ENCODE results near the gene PHOSPHO2. TPM values are rescaled to one million over a fixed set of nuclear protein-coding genes. Genes with fewer than 3 reads are reported as not detected.
"Not testable (repeated sequence)": the region's sequence is repeated elsewhere in the genome, so short reads cannot be mapped to it uniquely, and the experiment has no call there.

Gene PHOSPHO2
- total RNA-seq, 1 donor from 2014 or later = 0.29 TPM

DNA sequence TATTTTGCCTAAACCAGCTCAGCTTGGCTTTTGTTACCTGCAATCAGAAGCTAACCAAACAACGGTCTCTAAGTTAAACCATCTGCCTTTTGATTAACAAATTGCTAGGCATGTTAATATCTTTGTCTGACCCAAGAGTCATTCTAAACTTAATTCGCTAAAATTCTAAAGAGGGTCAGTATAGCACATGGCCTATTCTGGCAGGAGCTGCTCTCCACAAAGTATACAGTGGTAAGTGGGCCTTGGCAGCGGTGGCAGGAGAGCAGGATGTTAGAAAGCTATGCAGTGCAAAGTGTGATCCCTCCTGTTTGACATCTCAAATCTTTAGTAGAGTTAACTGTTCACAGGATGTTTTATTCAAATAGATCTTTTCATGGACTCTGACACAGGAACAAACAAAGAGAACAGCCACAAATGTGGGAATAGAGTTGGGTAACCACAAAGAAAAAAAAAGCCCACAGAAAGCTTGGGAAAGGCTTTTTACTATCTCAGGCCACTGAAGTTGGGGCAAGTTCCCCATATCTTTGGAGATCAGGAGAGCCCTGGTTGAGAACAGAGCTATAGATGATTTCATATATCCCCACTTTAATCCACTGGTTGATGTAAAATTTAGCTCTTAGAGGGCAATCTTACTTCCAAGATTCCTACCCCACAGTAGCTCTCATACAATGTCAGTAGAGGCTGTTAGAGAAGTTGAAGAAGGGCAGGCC, 10.7 kb upstream of the PHOSPHO2 start:
- no peak for DNase-seq (ENCODE audit: extremely low read depth, low read depth, low spot score)

DNA sequence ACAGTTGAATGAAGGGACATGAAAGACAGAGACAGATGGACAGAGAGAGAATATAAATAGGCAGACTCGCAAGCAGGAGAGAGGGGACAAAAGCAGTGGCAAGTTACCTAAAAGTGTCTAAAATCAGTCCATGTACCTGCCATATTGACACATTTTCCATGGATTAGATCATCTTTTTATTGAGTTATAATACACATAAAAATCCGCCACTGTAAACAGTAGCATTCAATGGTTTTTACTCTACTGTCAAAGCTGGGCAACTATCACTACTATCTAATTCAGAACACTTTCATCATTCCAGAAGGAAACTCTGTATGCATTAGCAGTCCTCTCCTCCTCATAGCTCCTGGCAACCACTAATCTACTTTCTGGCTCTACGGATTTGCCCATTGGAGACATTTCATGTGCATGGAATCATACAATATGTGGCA, 10.1 kb upstream of the PHOSPHO2 start:
- DNase-seq (ENCODE audit: extremely low read depth, low read depth, low spot score) = no peak

DNA sequence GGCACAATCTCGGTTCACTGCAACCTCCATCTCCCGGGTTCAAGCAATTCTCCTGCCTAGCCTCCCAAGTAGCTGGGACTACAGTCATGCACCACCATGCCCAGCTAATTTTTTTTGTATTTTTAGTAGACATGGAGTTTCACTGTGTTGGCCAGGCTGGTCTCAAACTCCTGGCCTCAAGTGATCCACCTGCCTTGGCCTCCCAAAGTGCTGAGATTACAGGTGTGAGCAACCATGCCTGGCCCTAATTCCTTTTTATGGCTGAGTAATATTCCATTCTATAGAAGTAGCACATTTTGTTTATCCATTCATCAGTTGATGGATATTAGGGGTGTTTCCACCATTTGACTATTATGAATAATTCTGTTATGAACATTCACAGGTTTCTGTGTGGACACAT, 9.6 kb upstream of the PHOSPHO2 start:
- not testable (repeated sequence) for DNase-seq (ENCODE audit: extremely low read depth, low read depth, low spot score)

DNA sequence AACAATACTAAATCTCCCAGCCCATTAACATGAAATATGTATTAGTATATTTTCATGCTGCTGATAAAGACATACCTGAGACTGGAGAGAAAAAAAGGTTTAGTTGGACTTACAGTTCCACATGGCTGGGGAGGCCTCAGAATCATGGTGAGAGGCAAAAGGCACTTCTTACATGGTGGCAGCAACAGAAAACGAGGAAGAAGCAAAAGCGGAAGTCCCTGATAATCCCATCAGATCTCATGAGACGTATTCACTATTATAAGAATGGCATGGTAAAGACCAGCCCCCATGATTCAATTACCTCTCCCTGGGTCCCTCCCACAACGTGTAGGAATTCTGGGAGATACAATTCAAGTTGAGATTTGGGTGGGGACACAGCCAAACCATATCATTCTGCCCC, 7.4 kb upstream of the PHOSPHO2 start:
- DNase-seq (ENCODE audit: extremely low read depth, low read depth, low spot score) = not testable (repeated sequence)

DNA sequence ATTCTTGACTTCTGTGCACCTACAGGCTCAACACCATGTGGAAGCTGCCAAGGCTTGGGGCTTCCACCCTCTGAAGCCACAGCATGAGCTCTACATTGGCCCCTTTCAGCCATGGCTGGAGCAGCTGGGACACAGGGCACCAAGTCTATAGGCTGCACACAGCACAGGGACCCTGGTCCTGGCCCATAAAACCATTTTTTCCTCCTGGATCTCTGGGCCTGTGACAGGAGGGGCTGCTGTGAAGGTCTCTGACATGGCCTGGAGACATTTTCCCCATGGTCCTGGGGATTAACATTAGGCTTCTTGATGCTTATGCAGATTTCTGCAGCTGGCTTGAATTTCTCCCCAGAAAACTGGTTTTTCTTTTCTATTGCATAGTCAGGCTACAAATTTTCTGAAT, 6.3 kb upstream of the PHOSPHO2 start:
- DNase-seq (ENCODE audit: extremely low read depth, low read depth, low spot score) = not testable (repeated sequence)

DNA sequence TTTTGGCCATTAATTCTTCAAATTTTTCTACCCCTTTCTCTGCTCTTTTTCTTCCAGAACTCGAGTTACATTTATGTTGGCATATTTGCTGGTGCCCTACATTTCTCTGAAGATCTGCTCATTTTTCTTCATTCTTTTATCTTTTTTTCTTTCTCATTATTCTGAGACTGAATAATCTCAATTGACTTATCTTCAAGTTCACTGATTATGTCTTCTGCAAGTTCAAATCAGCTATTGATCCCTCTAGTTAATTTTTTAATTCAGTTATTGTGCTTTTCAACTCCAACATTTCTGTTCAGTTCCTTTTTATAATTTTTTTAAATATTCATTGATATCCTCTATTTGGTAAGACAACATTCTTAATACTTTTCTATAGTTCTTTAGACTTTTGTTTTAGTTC, 3.3 kb upstream of the PHOSPHO2 start:
- DNase-seq (ENCODE audit: extremely low read depth, low read depth, low spot score) = no peak

DNA sequence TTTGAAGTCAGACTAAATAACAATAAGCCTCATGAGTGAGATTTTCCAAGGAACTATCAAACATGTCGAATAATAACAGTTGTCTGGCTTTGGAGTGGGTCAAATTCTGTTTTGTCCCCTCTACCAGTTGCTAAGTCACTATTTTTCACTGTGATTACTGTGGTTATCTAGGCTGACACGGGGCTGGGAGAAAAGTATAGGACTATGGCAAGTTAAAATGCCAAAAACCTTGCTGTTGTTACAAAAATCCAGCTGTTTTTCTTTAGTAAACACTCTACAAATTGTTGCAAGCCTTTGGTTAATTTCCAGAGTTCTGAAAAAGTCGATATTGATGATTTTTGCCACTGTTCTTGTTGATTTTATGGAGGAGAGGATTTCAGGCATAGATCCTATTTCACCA, 1.6 kb upstream of the PHOSPHO2 start:
- DNase-seq (ENCODE audit: extremely low read depth, low read depth, low spot score) = no peak

DNA sequence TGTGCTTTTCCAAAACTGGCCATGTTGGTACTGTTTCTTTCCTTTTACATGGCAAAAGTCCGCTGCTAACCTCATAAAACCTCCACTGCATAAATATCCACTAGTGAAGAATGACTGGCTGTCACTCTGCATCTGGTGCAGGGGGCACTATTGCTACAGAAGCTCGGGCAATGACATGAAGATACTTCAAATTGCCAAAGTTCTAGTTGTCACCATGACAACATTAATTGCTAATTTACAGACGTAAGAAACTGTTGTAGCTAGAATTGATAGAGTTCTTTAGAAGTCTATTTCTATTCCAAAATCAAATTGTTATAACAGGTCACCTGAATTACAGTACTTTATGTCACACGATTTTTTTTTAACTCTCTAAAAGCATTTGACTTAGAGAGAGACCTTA, 909 bp upstream of the PHOSPHO2 start:
- DNase-seq (ENCODE audit: extremely low read depth, low read depth, low spot score) = no peak

DNA sequence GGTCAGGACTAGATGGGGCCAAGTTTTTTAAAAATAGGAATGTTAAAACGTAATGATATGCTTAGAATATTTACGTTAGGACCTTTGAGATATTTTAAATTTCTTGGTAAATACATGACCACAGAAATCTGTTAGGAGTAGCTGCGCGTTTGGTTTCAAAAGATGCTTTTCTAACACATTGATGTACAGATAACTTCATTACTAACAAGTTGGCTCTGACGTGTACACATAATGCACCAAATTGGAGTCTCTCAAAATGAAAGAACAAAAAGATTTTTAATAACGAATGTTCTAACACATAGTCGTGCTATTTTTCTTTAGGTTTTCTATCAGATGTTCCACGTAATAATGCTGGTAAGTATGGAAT, 608 bp downstream of the PHOSPHO2 start:
- DNase-seq (ENCODE audit: extremely low read depth, low read depth, low spot score) = no peak

DNA sequence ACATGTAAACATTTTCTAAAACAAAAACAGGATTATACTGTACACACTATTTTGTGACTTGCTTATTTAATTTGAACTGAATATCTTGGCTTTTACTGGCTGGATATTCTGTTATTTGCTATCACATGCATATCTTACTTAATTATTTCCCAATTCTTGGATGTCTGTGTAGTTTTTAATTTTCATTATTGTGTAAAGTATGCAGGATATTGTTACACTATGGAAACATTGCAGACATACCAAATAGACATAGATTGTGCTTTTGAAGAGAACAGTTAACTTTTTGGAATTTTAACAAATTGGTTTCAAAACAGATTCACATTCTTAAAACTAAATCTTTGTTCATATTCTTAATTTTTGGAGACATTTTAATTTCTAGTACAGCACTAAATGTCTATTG, 2.1 kb downstream of the PHOSPHO2 start:
- DNase-seq (ENCODE audit: extremely low read depth, low read depth, low spot score) = no peak

DNA sequence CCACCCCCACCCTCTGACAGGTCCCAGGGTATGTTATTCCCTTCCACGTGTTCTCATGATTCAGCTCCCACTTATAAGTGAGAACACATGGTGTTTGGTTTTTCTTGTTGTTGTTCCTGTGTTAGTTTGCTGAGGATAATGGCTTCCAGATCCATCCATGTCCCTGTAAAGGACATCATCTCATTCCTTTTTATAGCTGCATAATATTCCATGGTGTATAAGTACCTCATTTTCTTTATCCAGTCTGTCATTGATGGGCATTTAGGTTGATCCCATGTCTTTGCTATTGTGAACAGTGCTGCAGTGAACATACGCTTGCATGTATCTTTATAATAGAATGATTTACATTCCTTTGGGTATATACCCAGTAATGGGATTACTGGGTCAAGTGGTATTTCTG, 4.9 kb downstream of the PHOSPHO2 start:
- not testable (repeated sequence) for DNase-seq (ENCODE audit: extremely low read depth, low read depth, low spot score)

DNA sequence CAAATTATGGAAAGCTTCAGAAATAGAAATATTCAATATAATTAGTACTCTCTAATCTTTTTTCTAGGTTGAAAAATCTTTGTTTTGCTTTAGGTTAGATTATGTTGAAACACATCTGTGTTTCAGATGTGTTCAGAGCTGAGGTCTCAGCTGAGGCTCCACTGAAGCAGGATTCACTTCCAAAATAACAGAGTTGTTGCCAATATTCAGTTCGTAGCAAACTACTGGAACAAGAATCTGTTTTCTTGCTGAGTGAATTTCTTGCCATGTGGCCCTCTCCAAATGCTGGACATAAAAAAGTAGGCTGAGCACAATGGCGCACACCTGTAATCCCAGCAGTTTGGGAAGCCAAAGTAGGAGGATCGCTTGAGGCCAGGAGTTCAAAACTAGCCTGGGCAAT, 8.7 kb downstream of the PHOSPHO2 start:
- no peak for DNase-seq (ENCODE audit: extremely low read depth, low read depth, low spot score)

DNA sequence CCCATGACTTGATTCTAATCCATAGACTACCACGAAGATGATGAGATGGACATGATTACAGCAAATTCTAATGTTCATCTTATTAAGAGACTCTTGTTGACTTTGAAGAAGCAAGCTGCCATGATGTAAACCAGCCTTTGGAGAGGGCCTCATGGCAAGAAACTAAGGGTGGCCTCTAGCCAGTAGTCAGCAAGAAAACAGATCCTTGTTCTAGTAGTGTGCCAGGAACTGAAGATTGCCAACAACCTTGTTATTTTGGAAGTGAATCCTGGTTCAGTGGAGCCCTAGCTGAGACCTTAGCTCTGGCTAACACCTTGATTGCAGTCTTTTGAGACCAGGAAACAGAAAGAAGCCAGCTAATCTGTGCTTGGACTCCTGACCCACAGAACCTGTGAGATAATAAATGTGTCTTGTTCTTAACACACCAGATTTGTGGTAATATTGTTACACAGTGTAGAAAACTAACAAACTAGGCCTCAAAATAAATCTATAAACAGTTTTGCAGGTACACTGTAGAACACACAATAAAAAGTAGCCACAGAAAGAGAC, 10.0 kb downstream of the PHOSPHO2 start:
- DNase-seq (ENCODE audit: extremely low read depth, low read depth, low spot score) = no peak

DNA sequence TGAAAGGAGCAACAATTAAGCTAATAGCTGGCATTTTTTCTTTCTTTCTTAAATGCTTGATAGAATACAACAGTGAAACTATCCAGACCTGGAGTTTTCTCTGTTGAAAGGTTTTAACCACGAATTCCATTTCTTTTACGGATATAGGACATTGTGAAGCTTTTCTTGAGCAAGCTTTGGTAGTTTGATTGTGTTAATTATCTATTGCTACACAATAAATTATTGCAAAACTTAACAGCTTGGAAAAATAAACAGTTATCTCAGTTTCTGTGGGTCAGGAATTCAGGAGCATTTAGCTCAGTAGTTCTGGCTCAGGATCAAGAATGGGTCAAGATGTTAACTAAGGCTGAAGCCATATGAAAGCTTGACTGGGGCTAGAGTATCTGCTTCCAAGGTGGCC, 11.7 kb downstream of the PHOSPHO2 start:
- DNase-seq (ENCODE audit: extremely low read depth, low read depth, low spot score) = no peak

DNA sequence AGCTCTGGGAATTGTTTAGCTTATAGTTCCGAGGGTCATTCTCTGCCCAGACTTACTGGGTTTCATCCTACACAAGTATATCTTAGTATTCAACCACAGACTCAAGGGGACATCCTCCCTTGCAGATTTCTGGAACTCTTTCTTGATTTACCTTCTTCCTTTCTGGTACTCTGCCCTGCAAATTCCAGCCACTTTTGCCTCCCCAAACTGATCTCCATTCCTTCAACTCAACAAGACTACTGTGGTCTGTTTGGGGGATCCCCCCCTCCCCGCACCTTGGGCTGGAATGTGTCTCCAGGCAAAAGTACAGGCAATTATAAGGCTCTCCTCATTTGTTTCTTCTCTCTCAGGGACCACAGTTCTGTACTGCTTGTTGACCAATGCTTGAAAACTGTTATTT, 13.4 kb downstream of the PHOSPHO2 start:
- DNase-seq (ENCODE audit: extremely low read depth, low read depth, low spot score) = no peak

DNA sequence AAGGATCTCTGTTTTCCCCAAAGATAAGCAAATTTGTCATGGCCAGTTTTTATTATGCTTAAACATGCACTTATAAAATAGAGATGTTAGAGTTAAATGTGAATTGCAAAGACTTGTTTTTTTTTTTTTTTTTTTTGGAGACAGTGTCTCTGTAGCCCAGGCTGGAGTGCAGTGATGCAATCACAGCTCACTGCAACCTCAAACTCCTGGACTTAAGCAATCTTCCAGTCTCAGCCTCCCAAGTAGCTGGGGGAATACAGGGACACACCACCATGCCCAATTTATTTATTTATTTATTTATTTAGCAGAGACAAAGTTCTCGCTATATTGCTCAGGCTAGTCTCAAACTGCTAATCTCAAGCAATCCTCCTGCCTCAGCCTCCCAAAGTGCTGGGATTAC, 15.1 kb downstream of the PHOSPHO2 start:
- no peak for DNase-seq (ENCODE audit: extremely low read depth, low read depth, low spot score)

DNA sequence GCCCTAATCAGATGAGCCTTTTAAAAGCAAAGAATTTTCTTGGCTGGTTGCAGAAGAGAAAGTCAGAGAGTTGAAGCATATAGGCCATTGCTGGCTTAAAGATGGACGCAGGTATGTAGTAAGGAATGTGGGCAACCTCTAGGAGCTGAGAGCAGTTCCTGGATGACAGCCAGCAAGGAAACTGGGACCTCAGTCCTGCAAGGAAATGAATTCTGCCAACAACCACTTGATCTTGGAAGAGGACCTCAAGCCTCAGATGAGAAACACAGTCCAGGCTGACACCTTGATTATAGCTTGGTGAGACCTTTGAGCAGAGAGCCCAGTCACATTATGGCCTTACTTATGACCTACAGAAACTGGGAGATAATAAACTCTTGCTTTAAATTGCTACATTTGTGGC, 15.7 kb downstream of the PHOSPHO2 start:
- no peak for DNase-seq (ENCODE audit: extremely low read depth, low read depth, low spot score)

DNA sequence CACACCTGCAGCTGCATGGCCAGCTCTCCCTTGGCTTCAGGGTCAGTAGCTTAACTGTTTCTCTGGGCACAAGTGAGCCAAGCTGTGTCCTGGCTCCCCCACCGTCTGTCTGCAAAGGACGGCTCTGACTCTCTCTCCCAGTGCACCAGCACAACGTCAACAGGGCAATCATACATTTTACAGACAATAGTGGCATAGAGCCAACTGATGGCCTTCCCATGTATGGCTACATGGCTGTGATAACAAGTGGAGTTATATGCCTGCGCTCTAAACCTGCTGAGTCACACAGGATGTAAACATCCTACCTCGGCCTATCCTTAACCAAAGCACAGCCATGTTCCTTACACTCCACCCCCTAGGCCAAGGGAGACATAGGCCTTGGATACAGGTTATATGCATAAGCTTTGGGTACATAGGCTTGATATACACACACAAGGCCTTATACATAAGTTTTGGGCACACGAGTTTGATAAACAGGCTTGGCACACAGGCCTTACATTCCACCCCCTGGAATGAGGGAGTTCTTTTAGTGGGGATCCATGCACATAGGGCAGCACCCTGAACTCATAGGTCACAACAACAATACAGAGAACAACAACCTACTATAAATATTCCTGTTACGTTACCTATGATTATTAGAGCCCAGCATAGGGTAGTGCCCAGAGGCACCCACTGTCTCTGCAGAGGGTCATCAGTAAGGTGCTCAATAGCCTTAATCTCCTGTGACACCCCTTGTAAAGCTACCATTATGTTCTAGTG, 17.7 kb downstream of the PHOSPHO2 start:
- DNase-seq (ENCODE audit: extremely low read depth, low read depth, low spot score) = peak; percentile 55

DNA sequence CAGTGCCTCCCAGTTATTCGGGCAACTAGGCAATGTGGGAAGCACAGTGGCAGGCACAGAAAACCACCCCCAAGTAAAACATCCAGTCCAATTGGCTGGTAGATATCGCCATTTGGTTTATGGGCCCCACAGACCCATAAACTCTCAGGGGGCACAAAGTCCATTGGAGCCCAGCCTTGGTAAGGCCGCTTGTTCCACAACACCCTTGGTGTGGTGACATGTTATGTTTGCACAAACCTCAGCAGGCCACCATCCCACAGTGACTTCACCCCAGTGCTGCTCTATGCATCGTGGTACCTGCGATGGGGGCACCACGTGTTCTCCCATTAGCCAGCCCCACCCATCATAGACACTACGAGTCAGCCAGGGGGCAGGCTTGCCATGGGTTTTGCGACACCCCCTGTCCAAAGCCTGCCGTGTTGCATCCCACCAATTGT, 18.5 kb downstream of the PHOSPHO2 start:
- no peak for DNase-seq (ENCODE audit: extremely low read depth, low read depth, low spot score)

DNA sequence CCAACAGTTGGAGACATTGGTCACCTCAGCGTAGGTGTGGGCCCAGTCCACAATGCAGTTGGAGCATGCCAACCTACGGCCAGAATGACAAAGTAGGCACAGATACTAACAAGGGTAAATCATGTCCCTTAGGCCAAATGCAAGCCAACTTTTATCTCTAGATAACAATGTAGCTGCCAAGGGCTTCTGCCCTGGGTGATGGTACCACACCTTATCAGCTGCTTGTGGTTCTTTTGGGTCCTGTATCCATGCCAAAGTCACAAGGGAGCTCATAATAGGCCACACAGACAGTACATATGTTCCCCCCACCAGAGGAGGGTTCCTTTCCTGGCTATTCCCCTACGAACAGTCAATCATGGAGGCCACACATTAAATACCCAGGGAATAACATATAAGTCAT, 19.1 kb downstream of the PHOSPHO2 start:
- no peak for DNase-seq (ENCODE audit: extremely low read depth, low read depth, low spot score)

DNA sequence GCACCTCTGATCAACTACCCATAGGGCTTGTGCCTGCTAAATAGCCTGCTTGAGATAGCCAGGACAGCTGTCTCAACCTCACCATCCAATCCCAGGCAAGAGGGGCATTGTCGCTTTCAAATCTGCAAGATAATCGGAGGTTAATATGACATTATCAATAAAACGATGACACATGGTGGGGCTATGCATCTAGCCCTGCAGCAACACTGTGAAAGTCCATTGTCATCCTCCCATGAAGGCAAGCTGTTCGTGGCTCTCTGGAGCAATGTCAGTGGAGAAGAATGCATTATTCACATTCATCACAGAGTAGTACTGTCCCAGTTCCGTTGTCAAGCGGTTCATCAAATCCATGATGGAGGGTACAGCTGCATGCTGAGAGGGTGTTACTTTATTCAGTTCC, 20.4 kb downstream of the PHOSPHO2 start:
- DNase-seq (ENCODE audit: extremely low read depth, low read depth, low spot score) = no peak
